Endothelial cell of umbilical vein (primary cell): ENCODE measurements around the gene METRN. TPM values are rescaled to one million over a fixed set of nuclear protein-coding genes. Genes with fewer than 3 reads are reported as not detected.
A peak's percentile ranks its signal among the peaks of the same experiment; 100 is the strongest.

ENCODE experiments used
- BruUV-seq: library from RNA; stranded (reverse); fragments of 400-500 nt; replicated peaks from 2 replicates; lab custom pipeline; 2021; lab: Mats Ljungman, UMichigan
- CTCF ChIA-PET: fragments of 300-600, 350-600 bp; sonication (Branson Sonifier 250); formaldehyde crosslinking; loops from one replicate; lab custom pipeline; 2021; ENCODE audit warnings: antibody characterized with exemption, inconsistent platforms; lab: Charles Lee
- POLR2A ChIA-PET: fragments of 300-600, 350-600 bp; sonication (Branson Sonifier 250); formaldehyde crosslinking; loops from one replicate; lab custom pipeline; 2021; ENCODE audit warnings: antibody characterized with exemption, inconsistent platforms; lab: Charles Lee
- DNase-seq: peaks from one replicate; pipeline ENCODE4 v3.0.0-alpha.2; 2011; ENCODE audit warnings: low read depth, low spot score
- FAIRE-seq: peaks from 2 replicates; lab custom pipeline; 2011; peaks lifted over from hg19 to GRCh38; lab: Jason Lieb, UNC
- H2AFZ ChIP-seq: 2 replicates; pipeline ENCODE4 v1.6.0; 2012; ENCODE audit warnings: low read depth, low read length, control low read depth, inconsistent platforms
- H3K27ac ChIP-seq: 2 replicates; pipeline ENCODE4 v1.5.1; 2011; ENCODE audit warnings: low read depth, mild to moderate bottlenecking, control low read depth, low read length, moderate library complexity; ENCODE audit not compliant: insufficient read depth
- H3K27me3 ChIP-seq, 2 experiments: 2 replicates each; pipeline versions ENCODE4 v1.6.0 to v1.6.1; 2011; ENCODE audit warnings: low read length in 2 of 2, mixed read lengths in 1 of 2; ENCODE audit not compliant: control insufficient read depth in 2 of 2, insufficient read depth in 2 of 2
- H3K36me3 ChIP-seq, 2 experiments: 2 replicates in 1 of 2; 3 replicates in 1 of 2; pipeline ENCODE4 v1.5.1; 2011; ENCODE audit warnings: low read length in 2 of 2, mild to moderate bottlenecking in 1 of 2, moderate library complexity in 1 of 2; ENCODE audit not compliant: control insufficient read depth in 2 of 2, insufficient read depth in 2 of 2; ENCODE audit errors: extremely low read depth in 1 of 2
- H3K4me1 ChIP-seq: 3 replicates; pipeline ENCODE4 v1.5.1; 2011; ENCODE audit warnings: mild to moderate bottlenecking, low read length; ENCODE audit not compliant: control insufficient read depth, insufficient read depth; ENCODE audit errors: extremely low read depth
- H3K4me2 ChIP-seq: 2 replicates; pipeline ENCODE4 v1.6.1; 2011; ENCODE audit warnings: low read length, control low read depth, mixed read lengths; ENCODE audit not compliant: insufficient read depth
- H3K4me3 ChIP-seq, 3 experiments: fragments of 200-600 bp in 1 of 3; sonication (generic), shearing (Covaris generic) in 1 of 3; replicated peaks in 1 of 3; 2 replicates each; pipeline ENCODE4 v1.5.1; 2011 to 2016; ENCODE audit warnings: control low read depth in 3 of 3, low read length in 3 of 3, mild to moderate bottlenecking in 2 of 3, inconsistent platforms in 1 of 3, low read depth in 1 of 3, moderate library complexity in 1 of 3; ENCODE audit not compliant: insufficient read depth in 1 of 3
- H3K79me2 ChIP-seq: 2 replicates; pipeline ENCODE4 v1.6.0; 2012; ENCODE audit warnings: low read length, inconsistent platforms; ENCODE audit not compliant: control insufficient read depth, insufficient read depth
- H3K9ac ChIP-seq: replicated peaks from 2 replicates; pipeline ENCODE3; 2011; ENCODE audit warnings: low read length, control low read depth; ENCODE audit not compliant: insufficient read depth; ENCODE audit errors: extremely low read depth
- H3K9me1 ChIP-seq: replicated peaks from 3 replicates; pipeline ENCODE4 v1.6.0; 2011; ENCODE audit warnings: mild to moderate bottlenecking, low read length; ENCODE audit not compliant: control insufficient read depth, insufficient read depth; ENCODE audit errors: extremely low read depth
- H3K9me3 ChIP-seq: replicated peaks from 2 replicates; pipeline ENCODE4 v1.5.1; 2012; ENCODE audit warnings: low read length, inconsistent platforms; ENCODE audit not compliant: control insufficient read depth, insufficient read depth
- H4K20me1 ChIP-seq: replicated peaks from 2 replicates; pipeline ENCODE3; 2011; ENCODE audit warnings: mild to moderate bottlenecking, low read length; ENCODE audit not compliant: control insufficient read depth, insufficient read depth; ENCODE audit errors: extremely low read depth
- EZH2 ChIP-seq: IDR thresholded peaks from 2 replicates; pipeline ENCODE4 v1.6.1; 2012; ENCODE audit warnings: borderline replicate concordance, low read depth, mild to moderate bottlenecking, moderate library complexity, low read length, inconsistent platforms; ENCODE audit not compliant: severe bottlenecking
- dilution Hi-C: fragments of 300-500 bp; cut with MboI; formaldehyde crosslinking; loops from one replicate; pipeline ENCODE4 v1.15.0; 2019; ENCODE audit warnings: low sequenced_read_pairs; ENCODE audit not compliant: extremely low pct_ligation_motif_present
- intact Hi-C: fragments of 100-400 bp; cut with micrococcal nuclease; formaldehyde crosslinking; loops from one replicate; pipeline ENCODE4 v1.10.0; 2022
- polyA plus RNA-seq, 4 experiments: library from polyadenylated mRNA; depleted of rRNA in 3 of 4; stranded (reverse) in 3 of 4; unstranded in 1 of 4; fragments of >200 nt; gene quantifications; 2 replicates each; pipeline versions ENCODE4 v1.2.1 to v1.2.3, GENCODE V29; 2011 to 2012; ENCODE audit warnings: missing spikeins in 1 of 4
- total RNA-seq: library from RNA; stranded (reverse); gene quantifications from 2 replicates; pipeline ENCODE4 v1.2.3, GENCODE V29; 2021
- TF ChIP-seq, protein P1 (sequence below), 2 donors: IDR thresholded peaks; 1 replicate in 1 of 2; 2 replicates in 1 of 2; pipeline ENCODE4 v1.5.1; 2011; ENCODE audit warnings: low read length in 2 of 2, mild to moderate bottlenecking in 2 of 2, moderate library complexity in 2 of 2, control low read depth in 1 of 2, inconsistent platforms in 1 of 2, low read depth in 1 of 2; ENCODE audit not compliant: insufficient read depth in 1 of 2; ENCODE audit errors: extremely low read depth in 1 of 2

METRN gene
- total and polyA plus RNA-seq, 2 donors (not counting 3 experiments of a cell fraction or from before 2014, with no cell fraction given), result 10.0 to 16.1 TPM

GRCh38 chr16:720447-720989 is 5.6 kb downstream of the METRN start:
- peak overlapping the region; percentile 58 for H3K4me2 ChIP-seq
- peak overlapping the region; percentile 19 for H3K27ac ChIP-seq
- no peaks in the 10 kb centered on the region for H3K27me3 ChIP-seq
- intact Hi-C loops, result no loop called here
- H2AFZ ChIP-seq, result peak overlapping the region; percentile 82
- H3K9me3 ChIP-seq, result no peaks in the 10 kb centered on the region
- CTCF ChIA-PET, result interaction anchor here (0.9 to 2.6 kb wide), 9 partner anchors 8 to 337 kb away, joined by 3 to 17 read pairs (median 4); partner anchors contain the start of genes CHTF18, CIAO3, RPUSD1 and WDR24
- peak overlapping the region; percentile 35 for H3K9ac ChIP-seq
- no peaks in the 10 kb centered on the region for H3K79me2 ChIP-seq
- H3K4me3 ChIP-seq, result peak overlapping the region; percentile 49 to 56 (median 55)
- H3K36me3 ChIP-seq, result no peaks in the 10 kb centered on the region
- peak; percentile 45 for DNase-seq
- TF ChIP-seq EZH2, result no peak
- TF ChIP-seq, protein P1, sequence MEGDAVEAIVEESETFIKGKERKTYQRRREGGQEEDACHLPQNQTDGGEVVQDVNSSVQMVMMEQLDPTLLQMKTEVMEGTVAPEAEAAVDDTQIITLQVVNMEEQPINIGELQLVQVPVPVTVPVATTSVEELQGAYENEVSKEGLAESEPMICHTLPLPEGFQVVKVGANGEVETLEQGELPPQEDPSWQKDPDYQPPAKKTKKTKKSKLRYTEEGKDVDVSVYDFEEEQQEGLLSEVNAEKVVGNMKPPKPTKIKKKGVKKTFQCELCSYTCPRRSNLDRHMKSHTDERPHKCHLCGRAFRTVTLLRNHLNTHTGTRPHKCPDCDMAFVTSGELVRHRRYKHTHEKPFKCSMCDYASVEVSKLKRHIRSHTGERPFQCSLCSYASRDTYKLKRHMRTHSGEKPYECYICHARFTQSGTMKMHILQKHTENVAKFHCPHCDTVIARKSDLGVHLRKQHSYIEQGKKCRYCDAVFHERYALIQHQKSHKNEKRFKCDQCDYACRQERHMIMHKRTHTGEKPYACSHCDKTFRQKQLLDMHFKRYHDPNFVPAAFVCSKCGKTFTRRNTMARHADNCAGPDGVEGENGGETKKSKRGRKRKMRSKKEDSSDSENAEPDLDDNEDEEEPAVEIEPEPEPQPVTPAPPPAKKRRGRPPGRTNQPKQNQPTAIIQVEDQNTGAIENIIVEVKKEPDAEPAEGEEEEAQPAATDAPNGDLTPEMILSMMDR (IDR thresholded peaks at IDR 0.05; ENCODE audit: extremely low read depth in 1 of 2, insufficient read depth in 1 of 2, low read depth in 1 of 2, low read length in 2 of 2), result peak in 1 of 2 donors; percentile 29
- H3K9me1 ChIP-seq, result no peaks in the 10 kb centered on the region
- no peaks in the 10 kb centered on the region for H4K20me1 ChIP-seq
- POLR2A ChIA-PET, result interaction anchor here (1.4 kb wide), 1 partner anchor 14 kb away, joined by 3 read pairs; no protein-coding TSS in a partner anchor
- FAIRE-seq, result peak; percentile 69
- peaks cover 19% of the 10 kb centered on the region for H3K4me1 ChIP-seq
- BruUV-seq, result no TSS peak
- dilution Hi-C loops, result no loop called here
